Activated CD4-positive, alpha-beta memory T cell treated with anti-CD3 and anti-CD28 coated beads, Interleukin-2, amount 10 ng/mL, durations not matched to agents 7 days and 5 days (primary cell): Measurements from ENCODE around the gene IGLL1. TPM values are rescaled to one million over a fixed set of nuclear protein-coding genes. Genes with fewer than 3 reads are reported as not detected.
"Not testable (repeated sequence)": the region's sequence is repeated elsewhere in the genome, so short reads cannot be mapped to it uniquely, and the experiment has no call there.

ENCODE experiments used
- CTCF ChIA-PET: fragments of 350-600 bp; sonication (Branson Sonifier 250); formaldehyde crosslinking; loops from one replicate; lab custom pipeline; 2021; ENCODE audit warnings: antibody characterized with exemption, inconsistent platforms; lab: Charles Lee
- POLR2A ChIA-PET: fragments of 350-600 bp; sonication (Branson Sonifier 250); formaldehyde crosslinking; loops from one replicate; lab custom pipeline; 2021; ENCODE audit warnings: antibody characterized with exemption; lab: Charles Lee
- DNase-seq: peaks from one replicate; pipeline ENCODE4 v3.0.0-alpha.2; 2020
- H3K27ac Mint-ChIP-seq: one replicate; pipeline ENCODE4 v1.8.0; 2021; ENCODE audit warnings: mild to moderate bottlenecking, mixed read lengths
- H3K27me3 Mint-ChIP-seq: one replicate; pipeline ENCODE4 v1.8.0; 2021; ENCODE audit warnings: mixed read lengths
- H3K36me3 Mint-ChIP-seq: one replicate; pipeline ENCODE4 v1.8.0; 2021; ENCODE audit warnings: low read depth, mixed read lengths
- H3K4me1 Mint-ChIP-seq: one replicate; pipeline ENCODE4 v1.8.0; 2021; ENCODE audit warnings: mixed read lengths
- H3K4me3 Mint-ChIP-seq: one replicate; pipeline ENCODE4 v1.8.0; 2021; ENCODE audit warnings: mild to moderate bottlenecking, mixed read lengths
- H3K9me3 Mint-ChIP-seq: one replicate; pipeline ENCODE4 v1.8.0; 2021; ENCODE audit warnings: mixed read lengths
- total RNA-seq, 2 experiments: library from RNA; stranded (reverse); gene quantifications; one replicate each; pipeline ENCODE4 v1.2.3, GENCODE V29; 2021

IGLL1 gene
- total RNA-seq, 2 experiments from 2014 or later = 2.2 to 2.3 TPM

DNA sequence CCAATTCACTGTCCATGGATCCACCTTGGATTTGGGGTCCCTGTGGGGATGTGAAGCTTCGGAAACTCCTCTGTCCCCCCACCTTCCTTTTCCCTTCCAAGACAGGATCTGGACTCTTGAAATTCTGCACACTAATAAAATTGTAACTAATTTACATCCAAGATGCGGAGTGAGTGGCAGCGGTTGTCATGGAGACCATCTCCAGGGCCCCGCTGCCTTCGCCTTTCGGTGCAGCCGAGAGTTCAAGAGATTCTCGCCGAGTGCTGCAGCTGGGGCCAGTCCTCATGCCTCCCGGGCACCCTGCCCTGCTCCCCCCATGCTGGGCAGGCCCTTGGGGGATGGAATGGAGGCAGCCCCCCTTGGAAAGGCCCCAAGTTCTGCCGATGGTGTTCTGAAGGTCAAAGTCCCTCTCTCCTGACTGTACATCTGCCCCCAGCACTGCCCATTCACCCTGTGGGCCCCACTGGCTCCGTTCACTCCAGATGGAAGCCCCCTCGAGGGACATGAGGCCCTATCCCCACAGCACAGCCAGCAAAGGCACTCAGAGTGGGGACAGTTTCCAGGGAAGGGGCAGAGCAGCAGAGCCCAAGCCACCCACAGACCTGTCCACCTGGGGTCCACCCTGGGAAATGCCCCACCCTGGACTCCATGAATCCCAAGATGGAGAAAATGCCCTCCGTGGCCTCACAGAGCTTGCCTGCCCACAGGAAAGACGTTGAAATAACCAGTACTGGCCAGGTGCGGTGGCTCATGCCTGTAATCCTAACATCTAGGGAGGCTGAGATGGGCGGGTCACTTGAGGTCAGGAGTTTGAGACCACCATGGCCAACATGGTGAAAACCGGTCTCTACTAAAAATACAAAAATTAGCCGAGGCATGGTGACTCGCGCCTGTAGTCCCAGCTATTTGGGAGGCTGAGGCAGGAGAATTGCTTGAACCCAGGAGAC lies 25.9 kb downstream of the IGLL1 start:
- Mint-ChIP-seq H3K27ac (no peak overlapping the region), H3K36me3 (no peaks in the 10 kb centered on the region), H3K9me3 (no peaks in the 10 kb centered on the region), H3K4me1 (no peaks in the 10 kb centered on the region), H3K27me3 (peaks cover 2% of the 10 kb centered on the region), H3K4me3 (no peak overlapping the region)
- POLR2A ChIA-PET = no interaction called here
- DNase-seq = no peak
- CTCF ChIA-PET = no interaction called here

DNA sequence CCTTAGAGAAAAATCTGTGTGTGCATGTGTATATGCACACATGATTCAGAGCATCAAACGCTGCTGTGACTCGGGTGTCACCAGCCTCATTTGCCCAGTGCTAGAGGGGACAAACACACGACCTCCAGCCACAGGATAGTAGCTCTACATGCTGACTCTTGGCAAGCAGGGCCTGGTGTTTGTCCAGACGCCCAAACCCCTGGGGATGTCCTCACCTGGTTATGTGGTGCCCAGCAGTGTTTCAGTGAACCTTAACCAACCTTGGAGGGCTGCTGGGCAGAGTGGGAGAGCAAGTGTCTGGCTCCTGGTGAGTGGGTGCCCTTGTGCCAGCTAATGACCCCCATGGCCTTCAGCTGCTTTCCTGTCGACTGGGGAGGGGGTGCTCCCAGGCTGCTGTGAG lies 26.7 kb downstream of the IGLL1 start:
- POLR2A ChIA-PET = no interaction called here
- CTCF ChIA-PET = no interaction called here

GRCh38 chr22:23552573-23552972 lies 27.5 kb downstream of the IGLL1 start:
- H3K4me1 Mint-ChIP-seq = no peaks in the 10 kb centered on the region
- CTCF ChIA-PET = no interaction called here
- H3K9me3 Mint-ChIP-seq = peaks cover 6% of the 10 kb centered on the region
- POLR2A ChIA-PET = no interaction called here
- DNase-seq = no peak
- no peaks in the 10 kb centered on the region for H3K36me3 Mint-ChIP-seq
- peaks cover 2% of the 10 kb centered on the region for H3K27me3 Mint-ChIP-seq
- no peak overlapping the region for H3K4me3 Mint-ChIP-seq
- H3K27ac Mint-ChIP-seq = no peak overlapping the region

More for the DNA sequence above, 26.7 kb downstream of the IGLL1 start:
- no peaks in the 10 kb centered on the region for H3K4me1 Mint-ChIP-seq
- DNase-seq = no peak
- H3K27me3 Mint-ChIP-seq = no peaks in the 10 kb centered on the region
- H3K36me3 Mint-ChIP-seq = no peaks in the 10 kb centered on the region
- H3K9me3 Mint-ChIP-seq = no peaks in the 10 kb centered on the region
- no peak overlapping the region for H3K4me3 Mint-ChIP-seq
- no peak overlapping the region for H3K27ac Mint-ChIP-seq

- ChIA-PET CTCF (no interaction called here), POLR2A (no interaction called here)
- Mint-ChIP-seq H3K4me1 (no peaks in the 10 kb centered on the region), H3K27me3 (peaks cover 3% of the 10 kb centered on the region), H3K4me3 (no peak overlapping the region), H3K36me3 (no peaks in the 10 kb centered on the region), H3K27ac (no peak overlapping the region), H3K9me3 (peaks cover 6% of the 10 kb centered on the region)
- DNase-seq = no peak
These were observed 28.7 kb downstream of the IGLL1 start for GRCh38 chr22:23551385-23551784.

- POLR2A ChIA-PET = no interaction called here
- Mint-ChIP-seq H3K4me3 (no peak overlapping the region), H3K27ac (no peak overlapping the region), H3K36me3 (no peaks in the 10 kb centered on the region), H3K4me1 (no peaks in the 10 kb centered on the region), H3K27me3 (peaks cover 5% of the 10 kb centered on the region), H3K9me3 (peaks cover 6% of the 10 kb centered on the region)
- no peak for DNase-seq
- CTCF ChIA-PET = no interaction called here
These were observed 29.9 kb downstream of the IGLL1 start for GRCh38 chr22:23550049-23550650.

DNA sequence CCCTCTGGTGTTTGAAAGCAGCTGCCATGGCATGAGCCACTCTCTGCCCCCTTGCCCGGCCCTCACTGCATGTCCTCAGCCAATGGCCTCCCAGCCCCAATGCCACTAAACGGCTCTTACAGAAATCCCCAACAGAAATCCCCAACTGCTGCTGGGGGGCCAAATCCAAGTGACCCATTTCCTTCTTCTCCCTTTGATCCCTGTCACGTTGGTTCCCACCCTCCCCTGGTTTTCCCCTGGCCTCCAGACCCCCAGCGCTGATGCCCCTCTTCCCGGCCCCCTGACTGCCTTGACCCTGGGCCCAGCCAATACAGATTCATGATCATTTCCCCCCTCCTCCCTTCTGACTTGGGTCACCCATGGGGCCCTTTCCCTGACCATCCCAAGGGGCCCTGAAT lies 30.9 kb downstream of the IGLL1 start:
- peaks cover 6% of the 10 kb centered on the region for H3K9me3 Mint-ChIP-seq
- POLR2A ChIA-PET = no interaction called here
- no peak overlapping the region for H3K27ac Mint-ChIP-seq
- no peak for DNase-seq
- CTCF ChIA-PET = no interaction called here
- H3K27me3 Mint-ChIP-seq = peaks cover 5% of the 10 kb centered on the region
- H3K4me1 Mint-ChIP-seq = no peaks in the 10 kb centered on the region
- H3K36me3 Mint-ChIP-seq = no peaks in the 10 kb centered on the region
- no peak overlapping the region for H3K4me3 Mint-ChIP-seq

- Mint-ChIP-seq H3K4me1 (no peaks in the 10 kb centered on the region), H3K36me3 (no peaks in the 10 kb centered on the region), H3K4me3 (no peak overlapping the region), H3K27ac (no peak overlapping the region), H3K27me3 (peaks cover 5% of the 10 kb centered on the region), H3K9me3 (peaks cover 6% of the 10 kb centered on the region)
- ChIA-PET POLR2A (no interaction called here), CTCF (no interaction called here)
- DNase-seq = no peak
These were observed 31.4 kb downstream of the IGLL1 start for GRCh38 chr22:23548501-23549197.

GRCh38 chr22:23547818-23548500 lies 32.1 kb downstream of the IGLL1 start:
- H3K4me1 Mint-ChIP-seq = no peaks in the 10 kb centered on the region
- H3K36me3 Mint-ChIP-seq = no peaks in the 10 kb centered on the region
- no peak overlapping the region for H3K4me3 Mint-ChIP-seq
- peaks cover 6% of the 10 kb centered on the region for H3K9me3 Mint-ChIP-seq
- no peak for DNase-seq
- H3K27me3 Mint-ChIP-seq = peaks cover 5% of the 10 kb centered on the region
- ChIA-PET POLR2A (no interaction called here), CTCF (no interaction called here)
- H3K27ac Mint-ChIP-seq = no peak overlapping the region

- POLR2A ChIA-PET, DNase-seq, H3K27ac Mint-ChIP-seq, H3K4me1 Mint-ChIP-seq, CTCF ChIA-PET, H3K4me3 Mint-ChIP-seq, H3K9me3 Mint-ChIP-seq, H3K36me3 Mint-ChIP-seq, H3K27me3 Mint-ChIP-seq: not testable (repeated sequence)
These were observed 32.7 kb downstream of the IGLL1 start for GRCh38 chr22:23547382-23547781.

- Mint-ChIP-seq H3K27me3 (peaks cover 7% of the 10 kb centered on the region), H3K27ac (no peak overlapping the region), H3K4me1 (peaks cover 1% of the 10 kb centered on the region), H3K9me3 (peaks cover 6% of the 10 kb centered on the region), H3K4me3 (no peak overlapping the region), H3K36me3 (no peaks in the 10 kb centered on the region)
- no peak for DNase-seq
- ChIA-PET POLR2A (no interaction called here), CTCF (interaction anchor here (1.2 kb wide), 1 partner anchor 45 kb away, joined by 3 read pairs; no protein-coding TSS in a partner anchor)
These were observed 35.2 kb downstream of the IGLL1 start for GRCh38 chr22:23544852-23545251.

DNA sequence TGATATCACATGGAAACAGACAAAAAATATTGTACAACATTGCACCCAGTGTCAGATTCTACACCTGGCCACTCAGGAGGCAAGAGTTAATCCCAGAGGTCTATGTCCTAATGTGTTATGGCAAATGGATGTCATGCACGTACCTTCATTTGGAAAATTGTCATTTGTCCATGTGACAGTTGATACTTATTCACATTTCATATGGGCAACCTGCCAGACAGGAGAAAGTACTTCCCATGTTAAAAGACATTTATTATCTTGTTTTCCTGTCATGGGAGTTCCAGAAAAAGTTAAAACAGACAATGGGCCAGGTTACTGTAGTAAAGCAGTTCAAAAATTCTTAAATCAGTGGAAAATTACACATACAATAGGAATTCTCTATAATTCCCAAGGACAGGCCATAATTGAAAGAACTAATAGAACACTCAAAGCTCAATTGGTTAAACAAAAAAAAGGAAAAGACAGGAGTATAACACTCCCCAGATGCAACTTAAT lies 36.5 kb downstream of the IGLL1 start:
- H3K36me3 Mint-ChIP-seq, DNase-seq, H3K27ac Mint-ChIP-seq, H3K4me3 Mint-ChIP-seq, POLR2A ChIA-PET, H3K9me3 Mint-ChIP-seq: not testable (repeated sequence)
- CTCF ChIA-PET = interaction anchor here (1.2 kb wide), 1 partner anchor 47 kb away, joined by 3 read pairs; no protein-coding TSS in a partner anchor
- Mint-ChIP-seq H3K4me1 (peaks cover 10% of the 10 kb centered on the region), H3K27me3 (peaks cover 11% of the 10 kb centered on the region)

DNA sequence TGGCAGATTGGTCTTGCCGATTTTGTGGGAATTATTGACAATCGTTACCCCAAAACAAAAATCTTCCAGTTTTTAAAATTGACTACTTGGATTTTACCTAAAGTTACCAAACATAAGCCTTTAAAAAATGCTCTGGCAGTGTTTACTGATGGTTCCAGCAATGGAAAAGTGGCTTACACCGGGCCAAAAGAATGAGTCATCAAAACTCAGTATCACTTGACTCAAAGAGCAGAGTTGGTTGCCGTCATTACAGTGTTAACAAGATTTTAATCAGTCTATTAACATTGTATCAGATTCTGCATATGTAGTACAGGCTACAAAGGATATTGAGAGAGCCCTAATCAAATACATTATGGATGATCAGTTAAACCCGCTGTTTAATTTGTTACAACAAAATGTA lies 37.2 kb downstream of the IGLL1 start:
- peaks cover 10% of the 10 kb centered on the region for H3K4me1 Mint-ChIP-seq
- CTCF ChIA-PET = no interaction called here
- POLR2A ChIA-PET = no interaction called here

More for the DNA sequence above, 37.2 kb downstream of the IGLL1 start:
- H3K4me3 Mint-ChIP-seq = no peak overlapping the region
- H3K9me3 Mint-ChIP-seq = peaks cover 1% of the 10 kb centered on the region
- peaks cover 10% of the 10 kb centered on the region for H3K27me3 Mint-ChIP-seq
- no peak overlapping the region for H3K27ac Mint-ChIP-seq
- H3K36me3 Mint-ChIP-seq = no peaks in the 10 kb centered on the region
- no peak for DNase-seq
